HL-60/S4 (cell line): ENCODE data around the gene ZBTB1.

ENCODE experiments used
- in situ Hi-C: fragments of 300-500 bp; cut with MboI; formaldehyde crosslinking; loops from 2 replicates; pipeline ENCODE4 v1.14.3; 2022; ENCODE audit warnings: low sequenced_read_pairs

The ZBTB1 gene

GRCh38 chr14:64504310-64504896, at the start of gene ZBTB1:
Gene ZBTB1 (plus strand): TSS chr14:64504770. CDS start chr14:64521505, 16,735 bp downstream.
- in situ Hi-C loops, result no loop called here

GRCh38 chr14:64459405-64460136, 45.0 kb upstream of the ZBTB1 start:
- in situ Hi-C loops, result no loop called here

GRCh38 chr14:64461221-64461620, 43.3 kb upstream of the ZBTB1 start:
- in situ Hi-C loops, result no loop called here

- in situ Hi-C loops, result no loop called here
Observed at GRCh38 chr14:64463195-64463594, 41.4 kb upstream of the ZBTB1 start.

GRCh38 chr14:64463873-64464272, 40.7 kb upstream of the ZBTB1 start:
- in situ Hi-C loops, result no loop called here

GRCh38 chr14:64464651-64465050, 39.9 kb upstream of the ZBTB1 start:
- in situ Hi-C loops, result no loop called here

- in situ Hi-C loops, result no loop called here
Observed at GRCh38 chr14:64465191-64465822, 39.3 kb upstream of the ZBTB1 start, which contains the start of gene AKAP5. Gene AKAP5 (plus strand): TSS chr14:64465499. CDS start chr14:64468395, 2,896 bp downstream.

GRCh38 chr14:64465831-64466554, 38.6 kb upstream of the ZBTB1 start:
- in situ Hi-C loops, result no loop called here

- in situ Hi-C loops, result no loop called here
Observed at GRCh38 chr14:64467101-64467500, 37.5 kb upstream of the ZBTB1 start.

GRCh38 chr14:64467566-64467965, 37.0 kb upstream of the ZBTB1 start:
- in situ Hi-C loops, result no loop called here

GRCh38 chr14:64468451-64468850, 36.1 kb upstream of the ZBTB1 start:
- in situ Hi-C loops, result no loop called here

GRCh38 chr14:64474041-64474440, 30.5 kb upstream of the ZBTB1 start:
- in situ Hi-C loops, result no loop called here

- in situ Hi-C loops, result no loop called here
Observed at GRCh38 chr14:64474698-64475097, 29.9 kb upstream of the ZBTB1 start.

GRCh38 chr14:64475585-64476273, 28.8 kb upstream of the ZBTB1 start:
- in situ Hi-C loops, result no loop called here

GRCh38 chr14:64476438-64476837, 28.1 kb upstream of the ZBTB1 start:
- in situ Hi-C loops, result no loop called here

- in situ Hi-C loops, result no loop called here
Observed at GRCh38 chr14:64478634-64479250, 25.8 kb upstream of the ZBTB1 start.

- in situ Hi-C loops, result no loop called here
Observed at GRCh38 chr14:64488590-64489099, 15.9 kb upstream of the ZBTB1 start.

GRCh38 chr14:64491637-64492036, 12.9 kb upstream of the ZBTB1 start:
- in situ Hi-C loops, result no loop called here

- in situ Hi-C loops, result no loop called here
Observed at GRCh38 chr14:64493455-64493854, 11.1 kb upstream of the ZBTB1 start.

- in situ Hi-C loops, result no loop called here
Observed at GRCh38 chr14:64495252-64495651, 9.3 kb upstream of the ZBTB1 start.
